MM.1S (cell line): ENCODE measurements around the gene SNX18.

Experiments used
- DNase-seq: peaks from one replicate; pipeline ENCODE4 v3.0.0-alpha.2; 2015
- H2AFZ ChIP-seq: fragments of 300-600 bp; sonication (generic); 2 replicates; pipeline ENCODE4 v1.6.0; 2016; ENCODE audit warnings: antibody characterized with exemption, low read length
- H3F3A ChIP-seq: fragments of 300-600 bp; sonication (generic); 2 replicates; pipeline ENCODE4 v1.6.1; 2016; ENCODE audit warnings: mild to moderate bottlenecking, antibody characterized with exemption, low read length, moderate library complexity, mixed read lengths; ENCODE audit not compliant: insufficient read depth
- H3K27ac ChIP-seq: fragments of 300-600 bp; sonication (generic); 2 replicates; pipeline ENCODE4 v1.5.1; 2016; ENCODE audit warnings: mild to moderate bottlenecking, low read length
- H3K27me3 ChIP-seq: fragments of 300-600 bp; sonication (generic); replicated peaks from 2 replicates; pipeline ENCODE4 v1.6.0; 2016; ENCODE audit warnings: low read length; ENCODE audit not compliant: insufficient read depth
- H3K36me3 ChIP-seq: fragments of 300-600 bp; sonication (generic); replicated peaks from 2 replicates; pipeline ENCODE4 v1.6.1; 2016; ENCODE audit warnings: mild to moderate bottlenecking, low read length, mixed read lengths; ENCODE audit not compliant: insufficient read depth
- H3K4me1 ChIP-seq: fragments of 300-600 bp; sonication (generic); 2 replicates; pipeline ENCODE4 v1.6.1; 2016; ENCODE audit warnings: low read length, mixed read lengths
- H3K4me2 ChIP-seq: fragments of 300-600 bp; sonication (generic); 2 replicates; pipeline ENCODE4 v1.6.0; 2016; ENCODE audit warnings: low read depth, low read length
- H3K4me3 ChIP-seq: fragments of 300-600 bp; sonication (generic); 2 replicates; pipeline ENCODE4 v1.5.1; 2016; ENCODE audit warnings: low read length, mixed read lengths
- H3K79me2 ChIP-seq: fragments of 300-600 bp; sonication (generic); 2 replicates; pipeline ENCODE4 v1.6.1; 2016; ENCODE audit warnings: mixed run types, low read length, mixed read lengths
- H3K9ac ChIP-seq: fragments of 300-600 bp; sonication (generic); 2 replicates; pipeline ENCODE4 v1.6.1; 2016; ENCODE audit warnings: low read length, mixed read lengths
- H3K9me2 ChIP-seq: fragments of 300-600 bp; sonication (generic); replicated peaks from 2 replicates; pipeline ENCODE4 v1.6.1; 2016; ENCODE audit warnings: mild to moderate bottlenecking, low read length, mixed read lengths; ENCODE audit not compliant: insufficient read depth
- H3K9me3 ChIP-seq: fragments of 300-600 bp; sonication (generic); replicated peaks from 2 replicates; pipeline ENCODE4 v1.6.1; 2016; ENCODE audit warnings: mild to moderate bottlenecking, low read length, mixed read lengths; ENCODE audit not compliant: insufficient read depth
- H4K20me1 ChIP-seq: fragments of 300-600 bp; sonication (generic); 2 replicates; pipeline ENCODE4 v1.6.1; 2016; ENCODE audit warnings: mild to moderate bottlenecking, low read length, moderate library complexity, mixed read lengths; ENCODE audit not compliant: insufficient read depth
- CTCF ChIP-seq: fragments of 300-600 bp; sonication (generic); IDR thresholded peaks from 2 replicates; pipeline ENCODE4 v1.5.1; 2016; ENCODE audit warnings: antibody characterized with exemption, low read length, mixed read lengths
- EZH2 ChIP-seq: fragments of 300-600 bp; sonication (generic); optimal IDR thresholded peaks from 2 replicates; pipeline ENCODE3; 2017; ENCODE audit warnings: low read depth, mild to moderate bottlenecking, antibody characterized with exemption, low read length, mixed read lengths
- EZH2phosphoT487 ChIP-seq: fragments of 300-600 bp; sonication (generic); IDR thresholded peaks from 2 replicates; pipeline ENCODE4 v1.6.1; 2018; ENCODE audit warnings: antibody characterized with exemption, low read length

Gene SNX18

GRCh38 chr5:54514291-54514690 is 3.3 kb upstream of the SNX18 start:
- no peaks in the 10 kb centered on the region for H3K27me3 ChIP-seq
- no peak overlapping the region for H3K27ac ChIP-seq
- no peak overlapping the region for H3K9ac ChIP-seq
- H2AFZ ChIP-seq = no peak overlapping the region
- DNase-seq = peak; percentile 46
- H3K9me3 ChIP-seq = no peaks in the 10 kb centered on the region
- no peaks in the 10 kb centered on the region for H4K20me1 ChIP-seq
- H3K4me3 ChIP-seq = no peak overlapping the region
- H3K36me3 ChIP-seq = no peaks in the 10 kb centered on the region; the same call in 1 of the 2 replicates
- peaks cover 13% of the 10 kb centered on the region for H3K4me1 ChIP-seq
- 0 out of 2 replicates have a peak overlapping the region, but pooled peaks have one; percentile 18 for H3K4me2 ChIP-seq
- TF ChIP-seq EZH2 = no peak
- TF ChIP-seq CTCF = no peak
- no peak for TF ChIP-seq EZH2phosphoT487
- H3F3A ChIP-seq = peaks cover 8% of the 10 kb centered on the region; the same call in 1 of the 2 replicates
- no peaks in the 10 kb centered on the region for H3K9me2 ChIP-seq
- H3K79me2 ChIP-seq = peaks cover 16% of the 10 kb centered on the region

GRCh38 chr5:54514841-54515432 is 2.6 kb upstream of the SNX18 start:
- Histone ChIP-seq H4K20me1 (no peaks in the 10 kb centered on the region), H2AFZ (no peak overlapping the region), H3K36me3 (no peaks in the 10 kb centered on the region; the same call in 1 of the 2 replicates), H3K9me2 (no peaks in the 10 kb centered on the region), H3F3A (peaks cover 12% of the 10 kb centered on the region; the same call in 1 of the 2 replicates), H3K4me1 (peaks cover 15% of the 10 kb centered on the region), H3K4me3 (no peak overlapping the region), H3K79me2 (peaks cover 22% of the 10 kb centered on the region), H3K4me2 (no peak overlapping the region), H3K27ac (no peak overlapping the region), H3K9me3 (no peaks in the 10 kb centered on the region), H3K9ac (no peak overlapping the region), H3K27me3 (no peaks in the 10 kb centered on the region)
- no peak for TF ChIP-seq CTCF
- no peak for TF ChIP-seq EZH2phosphoT487
- no peak for TF ChIP-seq EZH2
- no peak for DNase-seq

- Histone ChIP-seq H3K9me2 (no peaks in the 10 kb centered on the region), H4K20me1 (no peaks in the 10 kb centered on the region), H3K27me3 (no peaks in the 10 kb centered on the region), H3K9me3 (no peaks in the 10 kb centered on the region), H2AFZ (no peak overlapping the region), H3K4me1 (peaks cover 15% of the 10 kb centered on the region), H3K79me2 (peaks cover 29% of the 10 kb centered on the region), H3F3A (peaks cover 17% of the 10 kb centered on the region; the same call in 1 of the 2 replicates), H3K9ac (no peak overlapping the region), H3K27ac (no peak overlapping the region), H3K36me3 (no peaks in the 10 kb centered on the region; the same call in 1 of the 2 replicates), H3K4me2 (no peak overlapping the region), H3K4me3 (no peak overlapping the region)
- no peak for TF ChIP-seq EZH2
- TF ChIP-seq EZH2phosphoT487 = no peak
- TF ChIP-seq CTCF = no peak
- DNase-seq = no peak
Measured at GRCh38 chr5:54515634-54516033, 1.9 kb upstream of the SNX18 start.
